ENCODE measurements around the gene GALNT16. TPM values are rescaled to one million over a fixed set of nuclear protein-coding genes. Genes with fewer than 3 reads are reported as not detected.
A peak's percentile ranks its signal among the peaks of the same experiment; 100 is the strongest.
"Not testable (repeated sequence)": the region's sequence is repeated elsewhere in the genome, so short reads cannot be mapped to it uniquely, and the experiment has no call there.

GALNT16 gene
- total RNA-seq, 1 experiment from 2014 or later, result 1.7 TPM

DNA sequence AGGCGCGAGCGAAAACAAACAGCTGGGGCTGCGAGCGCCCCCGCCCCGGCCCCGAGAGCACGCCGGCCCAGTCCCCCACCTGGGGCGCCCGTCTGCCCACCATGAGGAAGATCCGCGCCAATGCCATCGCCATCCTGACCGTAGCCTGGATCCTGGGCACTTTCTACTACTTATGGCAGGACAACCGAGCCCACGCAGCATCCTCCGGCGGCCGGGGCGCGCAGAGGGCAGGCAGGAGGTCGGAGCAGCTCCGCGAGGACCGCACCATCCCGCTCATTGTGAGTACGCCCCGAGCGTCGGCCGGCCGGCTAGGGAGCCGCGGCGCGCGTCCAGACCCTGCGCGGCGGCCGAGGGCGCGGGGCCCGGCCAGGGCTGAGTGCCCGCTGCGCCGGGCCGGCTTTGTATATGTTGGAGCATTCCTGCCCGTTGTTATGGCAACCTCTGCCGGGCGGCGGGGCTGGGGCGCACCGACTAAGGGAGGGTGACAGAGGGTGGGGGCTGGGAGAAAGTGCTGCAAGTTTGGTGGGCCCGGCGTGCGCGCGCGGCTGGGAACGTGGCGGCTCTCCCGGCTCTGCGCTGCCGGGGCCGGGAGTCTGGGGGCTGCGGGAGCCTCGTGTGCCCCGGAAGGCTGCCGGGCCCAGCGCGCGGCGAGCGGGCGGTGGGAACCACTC, 367 bp downstream of the GALNT16 start:
- DNase-seq (ENCODE audit: low read depth), result peak; percentile 39

DNA sequence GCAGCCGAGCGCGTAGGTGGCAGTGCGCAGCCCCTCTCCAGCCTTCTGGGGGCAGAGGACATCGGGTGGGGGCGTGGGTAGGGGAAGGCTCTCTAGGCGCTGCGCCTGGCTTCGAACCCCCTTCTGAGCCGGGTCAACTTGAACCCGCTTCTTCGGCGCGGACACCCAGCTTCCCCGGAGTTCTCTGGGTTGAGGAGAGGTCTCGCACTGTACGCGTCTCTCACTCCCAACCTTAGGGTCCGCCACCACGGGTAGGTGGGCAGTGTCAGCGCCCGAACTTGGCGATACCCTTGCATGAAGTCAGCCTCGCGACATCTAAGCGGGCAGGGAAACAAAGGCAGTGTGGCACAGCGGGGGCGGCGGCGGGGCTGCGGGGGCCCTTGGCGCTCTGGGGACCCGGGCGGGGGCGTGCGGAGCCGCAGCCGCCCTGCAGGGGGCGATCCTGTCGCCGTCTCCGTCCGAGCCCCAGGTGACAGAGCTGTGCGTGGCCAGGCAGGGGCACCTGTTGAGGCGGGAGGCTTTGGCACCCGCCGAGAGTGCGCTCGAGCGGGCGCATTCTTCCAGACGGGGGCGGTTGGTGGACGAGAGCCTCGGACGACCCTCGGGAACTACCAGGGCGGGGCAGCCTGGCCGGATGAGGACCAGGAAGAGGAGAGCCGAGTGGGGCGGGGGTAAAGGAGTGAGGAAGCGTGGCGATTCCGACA, 1.1 kb downstream of the GALNT16 start:
- peak; percentile 37 for DNase-seq (ENCODE audit: low read depth)

- peak; percentile 64 for DNase-seq (ENCODE audit: low read depth)
Measured at GRCh38 chr14:69261761-69262331, 1.9 kb downstream of the GALNT16 start.

DNA sequence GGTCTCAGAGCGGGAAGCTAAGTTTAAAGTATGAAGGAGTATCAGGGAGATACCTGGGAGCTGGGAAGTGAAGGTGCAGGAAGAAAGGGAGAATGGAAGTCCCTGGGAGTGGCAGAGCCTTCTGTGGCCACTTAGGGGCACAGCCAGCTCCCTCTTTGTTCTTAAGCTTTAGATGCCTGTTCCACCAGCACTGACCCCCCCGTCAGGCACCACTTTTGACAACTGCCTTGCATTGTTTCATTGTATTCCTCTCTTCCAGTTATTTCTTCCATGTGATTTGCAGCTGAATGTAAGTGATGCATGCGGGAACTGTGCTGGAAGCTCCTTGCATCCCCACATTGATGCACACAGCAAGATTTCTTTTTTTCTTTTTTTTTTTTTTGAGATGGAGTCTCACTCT, 2.6 kb downstream of the GALNT16 start:
- DNase-seq (ENCODE audit: low read depth), result no peak

- peak; percentile 95 for DNase-seq (ENCODE audit: low read depth)
Measured at GRCh38 chr14:69263364-69263763, 3.4 kb downstream of the GALNT16 start.

- no peak for DNase-seq (ENCODE audit: low read depth)
Measured at GRCh38 chr14:69263771-69264170, 3.8 kb downstream of the GALNT16 start.

GRCh38 chr14:69266572-69267345, 6.8 kb downstream of the GALNT16 start:
- no peak for DNase-seq (ENCODE audit: low read depth)

DNA sequence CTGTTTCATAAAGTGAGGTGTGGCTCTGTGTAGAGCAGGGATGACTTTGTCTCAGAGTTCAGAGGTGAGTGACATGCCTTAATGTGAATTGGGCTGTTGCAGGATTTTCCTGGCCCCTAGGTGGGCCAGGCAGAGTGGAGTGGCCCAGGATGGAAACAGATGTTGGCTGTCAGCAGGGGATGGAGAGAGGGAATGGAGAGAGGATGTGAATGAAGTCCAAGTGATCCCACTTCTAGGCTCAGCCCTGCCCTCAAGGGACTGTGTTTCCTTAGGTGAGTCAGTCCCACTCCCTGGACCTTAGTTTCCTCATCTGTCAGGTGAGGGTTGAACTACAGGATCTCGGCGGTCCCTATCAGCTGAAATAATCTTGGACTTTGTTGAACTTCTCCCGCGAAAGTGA, 7.5 kb downstream of the GALNT16 start:
- DNase-seq (ENCODE audit: low read depth), result no peak

DNA sequence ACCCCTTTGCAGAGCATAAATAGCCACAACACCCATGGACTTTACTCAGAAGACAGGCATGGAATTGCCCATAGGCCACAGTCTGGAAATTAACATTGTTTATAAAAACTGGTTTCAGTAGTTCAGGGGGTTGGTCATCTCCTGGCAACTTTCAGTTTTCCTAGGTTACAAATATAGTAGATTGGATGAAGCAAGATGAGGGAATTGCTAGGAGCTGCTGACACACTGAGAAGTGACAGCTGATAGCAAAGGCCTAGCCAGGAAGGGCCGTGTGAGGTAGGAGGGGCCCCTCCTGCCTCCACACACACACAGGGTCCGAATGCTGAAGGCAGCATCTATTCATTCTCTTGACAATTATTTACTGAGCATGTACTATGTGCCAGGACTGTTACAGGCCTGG, 8.3 kb downstream of the GALNT16 start:
- DNase-seq (ENCODE audit: low read depth), result peak; percentile 46

GRCh38 chr14:69268763-69269162, 8.8 kb downstream of the GALNT16 start:
- peak; percentile 84 for DNase-seq (ENCODE audit: low read depth)

- DNase-seq (ENCODE audit: low read depth), result no peak
Measured at GRCh38 chr14:69269381-69269780, 9.4 kb downstream of the GALNT16 start.

GRCh38 chr14:69270097-69270496, 10.1 kb downstream of the GALNT16 start:
- no peak for DNase-seq (ENCODE audit: low read depth)

DNA sequence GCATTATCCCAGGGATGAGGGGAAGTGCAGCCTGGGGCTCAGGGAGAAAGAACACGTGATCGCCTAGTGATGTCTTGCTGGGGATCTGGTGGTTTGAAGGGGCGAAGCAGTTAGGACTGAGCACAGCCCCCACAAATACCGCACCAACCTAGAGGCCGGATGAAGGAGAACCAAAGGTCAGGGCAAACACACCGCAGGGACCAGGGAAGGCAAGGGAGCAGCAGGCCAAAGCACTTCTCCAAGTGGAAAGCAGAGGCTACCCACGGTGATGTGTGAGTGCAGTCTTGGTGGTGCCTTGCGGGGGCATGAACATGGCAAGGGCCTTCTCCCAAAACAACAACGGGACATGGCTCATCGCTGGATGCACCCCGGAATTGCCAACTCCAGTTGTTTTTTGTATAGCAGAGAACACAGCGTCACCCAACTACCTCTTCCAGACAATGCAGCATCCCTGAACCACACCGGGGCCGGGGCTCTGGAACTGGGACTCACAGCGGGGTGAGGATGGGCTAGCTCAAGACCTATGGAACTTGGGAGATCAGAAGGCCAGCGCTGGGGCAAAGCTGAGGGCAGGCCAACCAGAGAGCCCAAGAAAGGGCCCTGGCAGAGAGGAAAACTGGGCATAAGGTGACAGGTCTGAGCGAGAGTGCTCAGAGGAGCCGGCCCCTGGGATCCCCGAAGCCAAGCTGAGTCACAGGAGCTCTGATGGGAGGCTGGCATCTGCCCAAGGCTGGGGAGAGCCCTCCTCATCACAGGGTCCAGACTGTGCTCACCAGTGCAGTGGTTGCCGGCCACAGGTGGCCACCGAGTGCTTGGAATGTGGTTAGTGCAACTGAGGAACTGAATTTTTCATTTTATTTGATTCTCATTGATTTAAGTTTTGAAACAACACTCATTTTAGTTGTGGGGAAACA, 11.1 kb downstream of the GALNT16 start:
- peak; percentile 88 for DNase-seq (ENCODE audit: low read depth)

GRCh38 chr14:69274321-69274720, 14.4 kb downstream of the GALNT16 start:
- no peak for DNase-seq (ENCODE audit: low read depth)

GRCh38 chr14:69275331-69275730, 15.4 kb downstream of the GALNT16 start:
- no peak for DNase-seq (ENCODE audit: low read depth)

- not testable (repeated sequence) for DNase-seq (ENCODE audit: low read depth)
Measured at GRCh38 chr14:69277356-69277755, 17.4 kb downstream of the GALNT16 start.

GRCh38 chr14:69280746-69281291, 20.9 kb downstream of the GALNT16 start:
- DNase-seq (ENCODE audit: low read depth), result no peak

GRCh38 chr14:69281450-69282169, 21.7 kb downstream of the GALNT16 start:
- no peak for DNase-seq (ENCODE audit: low read depth)

DNA sequence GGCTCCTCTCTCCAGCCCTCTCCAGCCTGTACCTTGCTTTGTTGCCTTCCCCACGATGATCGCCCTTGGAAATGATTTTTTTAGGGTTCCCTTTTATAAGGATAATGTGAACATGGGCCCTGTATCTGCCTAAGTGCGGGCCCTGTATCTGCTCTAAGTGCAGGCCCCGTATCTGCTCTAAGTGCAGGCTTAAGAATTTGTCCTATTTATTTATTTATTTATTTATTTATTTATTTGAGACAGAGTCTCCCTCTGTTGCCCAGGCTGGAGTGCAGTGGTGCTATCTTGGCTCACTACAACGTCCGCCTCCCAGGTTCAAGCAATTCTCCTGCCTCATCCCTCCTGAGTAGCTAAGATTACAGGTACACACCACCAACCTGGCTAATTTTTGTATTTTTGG, 22.5 kb downstream of the GALNT16 start:
- no peak for DNase-seq (ENCODE audit: low read depth)

DNA sequence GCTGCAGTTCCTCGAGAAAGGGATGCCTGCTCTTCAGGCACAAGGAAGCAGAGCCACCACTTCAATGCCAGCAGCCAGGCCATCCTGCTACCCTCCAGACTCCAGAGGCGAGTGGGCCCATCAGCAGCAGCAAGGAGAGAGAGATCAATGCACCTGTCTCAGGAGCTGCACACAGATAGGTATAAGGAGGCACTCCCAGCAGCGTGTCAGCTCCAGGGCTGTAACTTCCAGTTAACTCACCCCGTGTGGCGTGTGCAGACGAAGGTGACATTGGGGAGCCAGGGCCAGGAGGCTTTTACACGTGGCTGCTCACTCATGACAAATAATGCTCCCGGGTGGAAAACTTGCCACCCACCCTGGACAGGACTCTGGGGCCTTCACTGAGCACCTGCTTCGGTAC, 24.2 kb downstream of the GALNT16 start:
- no peak for DNase-seq (ENCODE audit: low read depth)

Measured in Daoy (cell line).